Astrocyte of the hippocampus (primary cell): Measurements from ENCODE around the gene CCDC185.
"Not testable (repeated sequence)": the region's sequence is repeated elsewhere in the genome, so short reads cannot be mapped to it uniquely, and the experiment has no call there.

Source experiments
- DNase-seq: peaks from one replicate; pipeline ENCODE4 v3.0.0; 2011; ENCODE audit warnings: low read depth, low spot score

The CCDC185 gene

DNA sequence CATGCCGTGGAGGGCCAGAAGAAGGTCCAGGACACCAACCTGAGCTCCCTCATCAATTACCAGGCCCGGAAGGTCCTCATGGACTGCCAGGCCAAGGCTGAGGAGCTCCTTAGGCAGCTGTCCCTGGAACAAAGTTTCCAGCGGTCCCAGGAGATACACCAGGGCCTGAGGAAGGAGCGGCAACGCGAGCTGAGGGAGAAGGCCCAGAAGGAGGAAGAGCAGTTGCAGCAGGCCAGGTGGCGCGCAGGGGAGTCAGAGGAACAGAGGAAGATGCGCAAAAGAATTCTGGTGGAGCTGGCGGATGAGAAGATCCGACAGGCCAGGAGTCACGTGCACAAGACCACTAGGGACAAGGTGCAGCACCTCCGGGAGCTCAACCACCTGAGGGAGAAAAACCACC, 1.5 kb downstream of the CCDC185 start:
- no peak for DNase-seq

DNA sequence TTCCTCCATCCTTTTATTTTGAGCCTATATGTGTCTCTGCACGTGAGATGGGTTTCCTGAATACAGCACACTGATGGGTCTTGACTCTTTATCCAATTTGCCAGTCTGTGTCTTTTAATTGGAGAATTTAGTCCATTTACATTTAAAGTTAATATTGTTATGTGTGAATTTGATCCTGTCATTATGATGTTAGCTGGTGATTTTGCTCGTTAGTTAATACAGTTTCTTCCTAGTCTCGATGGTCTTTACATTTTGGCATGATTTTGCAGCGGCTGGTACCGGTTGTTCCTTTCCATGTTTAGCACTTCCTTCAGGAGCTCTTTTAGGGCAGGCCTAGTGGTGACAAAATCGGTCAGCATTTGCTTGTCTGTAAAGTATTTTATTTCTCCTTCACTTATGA, 6.2 kb downstream of the CCDC185 start:
- not testable (repeated sequence) for DNase-seq

GRCh38 chr1:223401873-223402789, 8.9 kb downstream of the CCDC185 start:
- peak; percentile 65 for DNase-seq

DNA sequence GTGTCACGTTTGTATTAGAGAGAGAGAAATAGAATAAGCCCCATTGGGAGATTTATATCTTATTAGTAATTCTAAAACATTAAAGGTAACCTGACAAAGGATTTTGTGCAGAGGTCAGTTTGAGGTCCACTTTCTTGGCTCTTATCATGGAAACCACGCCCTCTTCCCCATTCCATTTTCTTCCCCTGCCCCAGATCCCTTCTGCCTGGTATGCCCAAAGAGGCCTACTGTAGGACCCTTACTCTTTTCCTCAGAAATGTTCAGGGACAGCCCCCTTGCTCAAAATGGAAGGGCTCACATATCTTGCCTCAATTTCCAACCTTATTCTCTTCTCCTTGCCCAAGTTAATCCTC, 9.6 kb downstream of the CCDC185 start:
- DNase-seq: no peak

- DNase-seq: peak; percentile 20
These were observed 10.1 kb downstream of the CCDC185 start for GRCh38 chr1:223403184-223403815.

- DNase-seq: no peak
These were observed 12.3 kb downstream of the CCDC185 start for GRCh38 chr1:223405507-223405906.

DNA sequence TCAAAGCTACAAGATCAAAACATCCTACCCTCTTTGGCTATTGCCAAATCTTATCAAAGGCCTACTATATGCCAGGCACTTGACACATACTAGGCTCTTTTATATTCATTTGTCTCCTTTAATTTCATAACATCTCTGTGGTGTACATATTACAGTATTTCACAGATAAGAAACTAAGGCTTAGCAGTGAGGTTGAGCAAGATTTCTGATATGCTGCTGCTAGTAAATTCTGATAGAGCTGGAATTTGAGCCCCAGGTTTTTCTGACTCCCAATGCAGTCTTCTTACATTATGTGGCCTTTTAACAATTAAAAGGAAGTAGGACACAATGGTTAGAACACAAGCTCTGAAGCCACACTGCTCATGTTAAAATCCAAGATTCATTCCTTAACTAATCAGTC, 16.8 kb downstream of the CCDC185 start:
- DNase-seq: no peak

DNA sequence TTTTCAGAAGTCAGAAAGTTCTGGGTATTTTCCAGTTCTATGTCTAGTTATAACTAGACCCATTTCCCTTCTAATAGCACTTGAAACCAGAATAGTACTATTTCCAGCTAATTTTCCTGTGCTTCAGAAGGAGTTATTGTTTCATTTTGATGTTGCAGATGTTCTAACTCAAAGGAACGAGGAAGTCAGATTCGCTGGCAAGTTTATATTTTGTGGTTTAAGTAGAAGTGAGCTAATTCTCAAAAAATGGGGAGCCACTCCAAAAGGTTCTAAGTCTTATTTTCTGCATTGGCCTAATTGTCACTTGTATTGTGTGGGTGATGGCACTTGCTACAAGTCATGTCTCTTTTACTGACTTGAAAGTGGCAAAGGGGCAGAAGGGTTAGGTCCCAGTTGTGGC, 18.1 kb downstream of the CCDC185 start:
- peak; percentile 15 for DNase-seq

DNA sequence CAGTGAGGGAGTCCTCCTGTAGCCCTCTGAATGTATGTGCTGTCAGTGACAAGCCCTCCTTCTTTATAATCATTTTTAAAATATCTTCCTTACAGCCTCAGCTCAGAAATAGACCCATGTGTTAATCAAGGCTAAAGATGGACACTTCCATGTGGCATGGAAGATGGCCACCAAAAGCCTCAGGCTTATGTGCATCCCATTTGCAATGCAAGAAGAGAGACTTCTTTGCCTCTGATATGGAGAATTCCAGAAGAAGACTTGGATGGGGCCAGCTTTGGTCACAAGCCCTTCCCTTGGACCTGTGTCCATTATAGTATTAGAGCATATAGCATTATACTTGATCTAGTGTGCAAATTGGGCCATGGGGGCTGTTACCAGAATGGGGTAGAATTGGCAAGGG, 18.5 kb downstream of the CCDC185 start:
- no peak for DNase-seq

DNA sequence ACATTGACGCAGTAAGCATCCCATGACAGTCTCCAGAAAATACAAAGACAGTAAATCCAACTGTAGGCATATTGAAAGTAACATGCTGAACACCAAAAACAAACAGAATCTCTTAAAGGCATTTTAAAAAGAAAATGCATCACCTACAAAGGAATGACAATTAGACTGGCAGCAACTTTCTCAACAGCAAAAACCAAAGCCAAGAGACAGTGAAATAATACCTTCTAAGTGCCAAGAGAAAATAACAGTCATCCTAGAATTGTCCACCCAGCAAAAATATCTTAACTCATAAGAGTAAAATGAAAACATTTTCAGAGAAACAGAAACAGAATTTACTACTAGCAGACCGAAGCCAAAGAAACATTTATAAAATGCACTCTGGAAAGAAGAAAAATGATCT, 20.0 kb downstream of the CCDC185 start:
- DNase-seq: no peak

GRCh38 chr1:223417444-223417843, 24.2 kb downstream of the CCDC185 start:
- peak; percentile 59 for DNase-seq

DNA sequence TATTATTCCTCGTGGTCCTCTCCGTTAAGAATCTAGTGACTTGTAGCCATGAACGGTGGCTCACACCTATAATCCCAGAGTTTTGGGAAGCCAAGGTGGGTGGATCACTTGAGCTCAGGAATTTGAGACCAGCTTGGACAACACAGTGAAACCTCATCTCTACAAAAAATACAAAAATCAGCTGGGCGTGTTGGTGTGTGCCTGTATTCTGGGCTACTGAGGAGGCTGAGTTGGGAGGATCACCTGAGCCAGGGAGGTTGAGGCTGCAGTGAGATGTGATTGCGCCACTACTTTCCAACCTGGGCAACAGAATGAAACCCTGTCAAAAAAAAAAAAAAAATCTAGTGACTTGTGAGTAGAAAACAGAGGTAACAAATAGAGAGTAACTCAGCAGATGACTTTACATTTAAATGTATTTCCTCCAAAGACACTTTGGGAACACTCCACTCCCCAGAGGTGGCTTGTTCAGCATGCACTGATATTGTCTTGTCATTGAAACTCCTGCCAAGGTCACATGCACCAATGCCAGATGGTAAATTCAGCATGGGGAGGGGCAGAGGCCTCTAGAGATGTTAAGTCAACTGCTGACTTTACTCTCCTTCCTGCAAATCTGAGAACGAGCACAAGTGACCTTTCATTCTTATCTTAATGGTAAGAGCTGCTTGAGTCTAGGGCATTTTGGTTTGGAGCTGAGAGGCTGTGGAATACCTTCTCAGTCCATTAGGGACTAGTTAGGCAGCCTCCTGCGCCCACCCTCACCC, 24.9 kb downstream of the CCDC185 start:
- no peak for DNase-seq

- DNase-seq: no peak
These were observed 25.9 kb downstream of the CCDC185 start for GRCh38 chr1:223419115-223419514.

- DNase-seq: no peak
These were observed 26.3 kb downstream of the CCDC185 start for GRCh38 chr1:223419561-223419960.

DNA sequence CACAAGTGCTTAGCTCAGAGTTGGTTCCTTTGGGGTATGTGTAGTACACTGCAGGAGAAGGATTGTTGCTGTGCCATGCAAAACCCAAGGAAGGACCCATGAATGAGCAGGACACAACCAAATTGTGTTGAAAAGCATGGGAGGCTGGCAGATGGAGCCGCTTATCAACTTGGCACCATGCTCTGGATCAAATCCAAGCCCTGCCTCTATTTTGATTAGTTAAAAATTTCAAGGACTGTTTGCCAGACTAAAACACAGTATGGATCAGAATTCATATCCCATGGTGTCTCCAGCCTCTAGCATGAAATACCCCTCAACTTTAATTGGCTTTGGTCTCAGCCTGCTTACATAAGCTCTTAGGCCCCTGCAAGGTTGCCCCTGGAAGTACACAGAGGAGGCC, 27.8 kb downstream of the CCDC185 start:
- no peak for DNase-seq

GRCh38 chr1:223421676-223422075, 28.5 kb downstream of the CCDC185 start:
- no peak for DNase-seq

GRCh38 chr1:223422911-223423310, 29.7 kb downstream of the CCDC185 start:
- no peak for DNase-seq

GRCh38 chr1:223423641-223424233, 30.5 kb downstream of the CCDC185 start:
- DNase-seq: peak; percentile 7

- DNase-seq: no peak
These were observed 32.3 kb downstream of the CCDC185 start for GRCh38 chr1:223425550-223425949.

- peak; percentile 3 for DNase-seq
These were observed 33.7 kb downstream of the CCDC185 start for GRCh38 chr1:223426936-223427335.

DNA sequence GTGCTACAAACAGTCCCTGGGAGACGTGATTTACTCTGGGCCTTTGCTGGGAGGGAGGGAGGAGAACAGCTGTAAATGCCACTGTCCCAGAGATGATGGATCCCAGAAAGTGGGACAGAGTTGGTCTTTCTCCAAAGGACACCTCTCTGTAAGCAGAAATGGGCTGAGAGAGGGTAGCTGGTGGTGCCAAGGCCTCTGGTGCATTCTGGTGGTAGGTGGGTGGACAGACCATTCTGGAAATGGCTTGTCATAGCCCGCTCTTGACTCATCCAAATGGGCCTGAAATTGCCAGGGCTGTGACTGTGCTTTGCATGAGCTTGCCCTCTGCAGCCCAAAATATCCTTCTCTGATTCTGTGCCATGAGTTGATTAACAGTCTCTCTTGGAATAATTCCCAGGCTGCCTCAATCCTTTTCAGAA, 36.1 kb downstream of the CCDC185 start:
- peak; percentile 60 for DNase-seq

DNA sequence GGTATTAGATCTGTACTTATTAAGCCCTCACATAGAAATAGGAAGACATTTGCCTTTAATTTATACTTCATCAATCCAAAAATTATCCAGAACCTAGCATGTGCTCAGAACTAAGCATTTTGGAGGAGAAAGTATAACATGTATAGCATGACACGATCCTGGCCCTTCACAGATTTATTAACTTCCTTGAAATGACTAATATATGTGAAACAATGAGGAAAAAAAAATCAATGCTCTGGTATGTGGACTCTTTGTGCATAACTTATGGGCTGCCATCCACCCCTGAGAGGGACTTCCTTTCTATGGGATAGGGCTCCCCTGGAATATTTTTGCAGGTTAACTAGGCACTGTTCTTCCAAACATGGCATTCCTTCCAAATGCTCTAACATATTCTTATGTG, 36.6 kb downstream of the CCDC185 start:
- DNase-seq: no peak
